ENCODE data around the gene CD300E. TPM values are rescaled to one million over a fixed set of nuclear protein-coding genes. Genes with fewer than 3 reads are reported as not detected.
"Not testable (repeated sequence)": the region's sequence is repeated elsewhere in the genome, so short reads cannot be mapped to it uniquely, and the experiment has no call there.

Gene CD300E
- total and polyA plus RNA-seq, 2 donors: 0.42 to 2.1 TPM

- no peaks in the 10 kb centered on the region for H3K4me1 ChIP-seq (ENCODE audit: insufficient read depth)
- DNase-seq (ENCODE audit: extremely low spot score): no peak
- H3K36me3 ChIP-seq (ENCODE audit: insufficient read depth): no peaks in the 10 kb centered on the region
- no peak overlapping the region for H3K4me3 ChIP-seq (ENCODE audit: low read depth, low read length)
- no peak overlapping the region for H3K27ac ChIP-seq (ENCODE audit: low read depth)
- WGBS: 78% methylated on average over 9 of the region's 9 CpGs
Measured at GRCh38 chr17:74578979-74579378, 44.6 kb downstream of the CD300E start.

GRCh38 chr17:74574489-74575142 lies 48.9 kb downstream of the CD300E start:
- 51% methylated on average over 5 of the region's 5 CpGs for WGBS
- DNase-seq (ENCODE audit: extremely low spot score): no peak
- Histone ChIP-seq H3K27ac (ENCODE audit: low read depth) (no peak overlapping the region), H3K36me3 (ENCODE audit: insufficient read depth) (no peaks in the 10 kb centered on the region), H3K4me1 (ENCODE audit: insufficient read depth) (no peaks in the 10 kb centered on the region), H3K4me3 (ENCODE audit: low read depth, low read length) (no peak overlapping the region)

- not testable (repeated sequence) for H3K36me3 ChIP-seq (ENCODE audit: insufficient read depth); H3K27ac ChIP-seq (ENCODE audit: low read depth); H3K4me1 ChIP-seq (ENCODE audit: insufficient read depth); H3K4me3 ChIP-seq (ENCODE audit: low read depth, low read length); DNase-seq (ENCODE audit: extremely low spot score)
Measured at GRCh38 chr17:74573635-74574034, 49.9 kb downstream of the CD300E start.

- no peaks in the 10 kb centered on the region for H3K36me3 ChIP-seq (ENCODE audit: insufficient read depth)
- H3K4me3 ChIP-seq (ENCODE audit: low read depth, low read length): no peak overlapping the region
- no peaks in the 10 kb centered on the region for H3K4me1 ChIP-seq (ENCODE audit: insufficient read depth)
- 81% methylated on average over 3 of the region's 3 CpGs for WGBS
- DNase-seq (ENCODE audit: extremely low spot score): no peak
- no peak overlapping the region for H3K27ac ChIP-seq (ENCODE audit: low read depth)
Measured at GRCh38 chr17:74573169-74573568, 50.4 kb downstream of the CD300E start.

- no peak overlapping the region for H3K4me3 ChIP-seq (ENCODE audit: low read depth, low read length)
- WGBS: 84% methylated on average over 4 of the region's 4 CpGs
- no peaks in the 10 kb centered on the region for H3K4me1 ChIP-seq (ENCODE audit: insufficient read depth)
- no peaks in the 10 kb centered on the region for H3K36me3 ChIP-seq (ENCODE audit: insufficient read depth)
- DNase-seq (ENCODE audit: extremely low spot score): no peak
- no peak overlapping the region for H3K27ac ChIP-seq (ENCODE audit: low read depth)
Measured at GRCh38 chr17:74571621-74572270, 51.8 kb downstream of the CD300E start.

- Histone ChIP-seq H3K36me3 (ENCODE audit: insufficient read depth) (no peaks in the 10 kb centered on the region), H3K4me1 (ENCODE audit: insufficient read depth) (no peaks in the 10 kb centered on the region), H3K27ac (ENCODE audit: low read depth) (no peak overlapping the region), H3K4me3 (ENCODE audit: low read depth, low read length) (no peak overlapping the region)
- 54% methylated on average over 32 of the region's 32 CpGs for WGBS
- no peak for DNase-seq (ENCODE audit: extremely low spot score)
Measured at GRCh38 chr17:74569020-74570003, 54.2 kb downstream of the CD300E start.

- no peak for DNase-seq (ENCODE audit: extremely low spot score)
- Histone ChIP-seq H3K4me1 (ENCODE audit: insufficient read depth) (no peaks in the 10 kb centered on the region), H3K4me3 (ENCODE audit: low read depth, low read length) (no peak overlapping the region), H3K36me3 (ENCODE audit: insufficient read depth) (no peaks in the 10 kb centered on the region), H3K27ac (ENCODE audit: low read depth) (no peak overlapping the region)
- WGBS: 66% methylated on average over 4 of the region's 4 CpGs
Measured at GRCh38 chr17:74568106-74568873, 55.2 kb downstream of the CD300E start.

- no peak for DNase-seq (ENCODE audit: extremely low spot score)
- WGBS: 83% methylated on average over 2 of the region's 2 CpGs
- no peak within 1 kb of the TSS for H3K4me3 ChIP-seq (ENCODE audit: low read depth, low read length)
- H3K4me1 ChIP-seq (ENCODE audit: insufficient read depth): no peaks in the 10 kb centered on the region
- no peak within 1 kb of the TSS for H3K27ac ChIP-seq (ENCODE audit: low read depth)
- no peaks in the 10 kb centered on the region for H3K36me3 ChIP-seq (ENCODE audit: insufficient read depth)
Measured at GRCh38 chr17:74567397-74567796, 56.1 kb downstream of the CD300E start, which contains the start of gene CD300H. TSS of gene CD300H (minus strand) at chr17:74567509.

- DNase-seq (ENCODE audit: extremely low spot score): no peak
- 29% methylated on average over 9 of the region's 9 CpGs for WGBS
- H3K27ac ChIP-seq (ENCODE audit: low read depth): no peak overlapping the region
- no peaks in the 10 kb centered on the region for H3K4me1 ChIP-seq (ENCODE audit: insufficient read depth)
- H3K36me3 ChIP-seq (ENCODE audit: insufficient read depth): no peaks in the 10 kb centered on the region
- H3K4me3 ChIP-seq (ENCODE audit: low read depth, low read length): no peak overlapping the region
Measured at GRCh38 chr17:74566132-74566753, 57.3 kb downstream of the CD300E start.

GRCh38 chr17:74565126-74565525 lies 58.4 kb downstream of the CD300E start:
- no peak for DNase-seq (ENCODE audit: extremely low spot score)
- H3K27ac ChIP-seq (ENCODE audit: low read depth): no peak overlapping the region
- no peaks in the 10 kb centered on the region for H3K36me3 ChIP-seq (ENCODE audit: insufficient read depth)
- H3K4me1 ChIP-seq (ENCODE audit: insufficient read depth): no peaks in the 10 kb centered on the region
- no peak overlapping the region for H3K4me3 ChIP-seq (ENCODE audit: low read depth, low read length)
- 45% methylated on average over 5 of the region's 5 CpGs for WGBS

GRCh38 chr17:74563358-74563757 lies 60.2 kb downstream of the CD300E start:
- H3K36me3 ChIP-seq (ENCODE audit: insufficient read depth): no peaks in the 10 kb centered on the region
- no peaks in the 10 kb centered on the region for H3K4me1 ChIP-seq (ENCODE audit: insufficient read depth)
- no peak overlapping the region for H3K4me3 ChIP-seq (ENCODE audit: low read depth, low read length)
- H3K27ac ChIP-seq (ENCODE audit: low read depth): no peak overlapping the region
- 95% methylated on average over 1 of the region's 1 CpG for WGBS
- DNase-seq (ENCODE audit: extremely low spot score): no peak

- Histone ChIP-seq H3K36me3 (ENCODE audit: insufficient read depth) (no peaks in the 10 kb centered on the region), H3K27ac (ENCODE audit: low read depth) (no peak overlapping the region), H3K4me3 (ENCODE audit: low read depth, low read length) (no peak overlapping the region), H3K4me1 (ENCODE audit: insufficient read depth) (no peaks in the 10 kb centered on the region)
- DNase-seq (ENCODE audit: extremely low spot score): no peak
- 47% methylated on average over 3 of the region's 3 CpGs for WGBS
Measured at GRCh38 chr17:74561586-74561985, 62.0 kb downstream of the CD300E start.
